Prostate gland (tissue), 2 donors: ENCODE measurements around the gene MYBPH. TPM values are rescaled to one million over a fixed set of nuclear protein-coding genes. Genes with fewer than 3 reads are reported as not detected.

Experiments used
- DNase-seq: peaks from one replicate; pipeline ENCODE4 v3.0.0-alpha.2; 2019; ENCODE audit warnings: low spot score
- H3K27ac ChIP-seq, 2 donors: fragments of 200-600 bp; sonication (generic); 2 replicates each; pipeline ENCODE4 v1.5.1; 2017 to 2019
- H3K27me3 ChIP-seq: fragments of 200-600 bp; sonication (generic); replicated peaks from 2 replicates; pipeline ENCODE4 v1.5.1; 2019; ENCODE audit not compliant: insufficient read depth
- H3K36me3 ChIP-seq, 2 donors: fragments of 200-600 bp; sonication (generic); 1 replicate in 1 of 2; 2 replicates in 1 of 2; pipeline versions ENCODE4 v1.5.1 to v1.8.1; 2017 to 2019
- H3K4me1 ChIP-seq: fragments of 200-600 bp; sonication (generic); replicated peaks from 2 replicates; pipeline ENCODE4 v1.5.1; 2019
- H3K4me3 ChIP-seq, 2 donors: fragments of 200-600 bp; sonication (generic); 2 replicates each; pipeline ENCODE4 v1.5.1; 2017 to 2019
- H3K9me3 ChIP-seq: fragments of 200-600 bp; sonication (generic); 2 replicates; pipeline ENCODE4 v1.5.1; 2017
- CTCF ChIP-seq, 4 experiments: fragments of 200-600 bp in 2 of 4; fragments of 450-650 bp in 2 of 4; sonication (generic) in 2 of 4; IDR thresholded peaks; 1 replicate in 3 of 4; 2 replicates in 1 of 4; pipeline ENCODE4 v1.5.1; 2016 to 2019; ENCODE audit warnings: antibody characterized with exemption in 4 of 4, mild to moderate bottlenecking in 2 of 4, moderate library complexity in 2 of 4
- POLR2A ChIP-seq: fragments of 450-650 bp; IDR thresholded peaks from one replicate; pipeline ENCODE4 v1.6.1; 2016; ENCODE audit warnings: antibody characterized with exemption, mild to moderate bottlenecking
- POLR2AphosphoS5 ChIP-seq: sonication (generic); formaldehyde crosslinking; IDR thresholded peaks from one replicate; pipeline ENCODE4 v1.6.1; 2017; ENCODE audit warnings: antibody characterized with exemption
- WGBS: methylation state at CpG from one replicate; pipeline ENCODE4 v1.1.5; 2018; 5-methylcytosine and 5-hydroxymethylcytosine counted together
- intact Hi-C: fragments of 100-400 bp; cut with DNase I; formaldehyde crosslinking; loops from one replicate; pipeline ENCODE4 v1.14.2; 2022
- total RNA-seq, 2 donors: library from RNA; depleted of rRNA; stranded (reverse); fragments of >200 nt; gene quantifications; one replicate each; pipeline ENCODE4 v1.1.0, GENCODE V29; 2016

Gene MYBPH
- total RNA-seq, 2 donors from 2014 or later = 7.7 TPM; not detected in 1

- DNase-seq = no peak
- WGBS = 31% methylated on average over 12 of the region's 12 CpGs
- intact Hi-C loops = no loop called here
Measured at GRCh38 chr1:203126866-203127665, 48.6 kb downstream of the MYBPH start.

GRCh38 chr1:203126151-203126865 lies 49.3 kb downstream of the MYBPH start:
- H3K36me3 ChIP-seq = no peaks in the 10 kb centered on the region
- intact Hi-C loops = no loop called here
- no peak overlapping the region for H3K27ac ChIP-seq
- H3K27me3 ChIP-seq = peaks cover 14% of the 10 kb centered on the region
- H3K4me3 ChIP-seq = no peak overlapping the region
- no peaks in the 10 kb centered on the region for H3K9me3 ChIP-seq
- peaks cover 6% of the 10 kb centered on the region for H3K4me1 ChIP-seq
- no peak for DNase-seq
- 32% methylated on average over 8 of the region's 8 CpGs for WGBS
- no peak for TF ChIP-seq POLR2A
- peak in 2 of 4 experiments; percentile 11 to 27 for TF ChIP-seq CTCF (IDR thresholded peaks at IDR 0.05)
- no peak for TF ChIP-seq POLR2AphosphoS5

More at GRCh38 chr1:203126866-203127665, 48.6 kb downstream of the MYBPH start:
- peaks cover 13% of the 10 kb centered on the region for H3K27me3 ChIP-seq
- peaks cover 6% of the 10 kb centered on the region for H3K4me1 ChIP-seq
- H3K36me3 ChIP-seq = no peaks in the 10 kb centered on the region
- peak overlapping the region; percentile 19 to 23 for H3K4me3 ChIP-seq
- no peak overlapping the region for H3K27ac ChIP-seq
- no peaks in the 10 kb centered on the region for H3K9me3 ChIP-seq
- TF ChIP-seq CTCF (IDR thresholded peaks at IDR 0.05) (no peak), POLR2A (no peak), POLR2AphosphoS5 (no peak)

- peaks cover 14% of the 10 kb centered on the region for H3K27me3 ChIP-seq
- no peak for TF ChIP-seq POLR2A
- TF ChIP-seq POLR2AphosphoS5 = no peak
- no peak for TF ChIP-seq CTCF (IDR thresholded peaks at IDR 0.05)
- 62% methylated on average over 5 of the region's 5 CpGs for WGBS
- no peaks in the 10 kb centered on the region for H3K36me3 ChIP-seq
- H3K4me1 ChIP-seq = peaks cover 6% of the 10 kb centered on the region
- no peaks in the 10 kb centered on the region for H3K9me3 ChIP-seq
- intact Hi-C loops = no loop called here
- H3K4me3 ChIP-seq = no peak overlapping the region
- no peak for DNase-seq
- no peak overlapping the region for H3K27ac ChIP-seq
Measured at GRCh38 chr1:203124546-203125317, 50.9 kb downstream of the MYBPH start.

GRCh38 chr1:203124011-203124410 lies 51.6 kb downstream of the MYBPH start:
- Histone ChIP-seq H3K36me3 (no peaks in the 10 kb centered on the region), H3K4me1 (peaks cover 6% of the 10 kb centered on the region), H3K27ac (no peak overlapping the region), H3K27me3 (peaks cover 14% of the 10 kb centered on the region), H3K9me3 (no peaks in the 10 kb centered on the region), H3K4me3 (no peak overlapping the region)
- no peak for DNase-seq
- no peak for TF ChIP-seq CTCF (IDR thresholded peaks at IDR 0.05)
- no peak for TF ChIP-seq POLR2AphosphoS5
- no peak for TF ChIP-seq POLR2A
- WGBS = 57% methylated on average over 5 of the region's 5 CpGs
- intact Hi-C loops = no loop called here
